ENCODE measurements around the gene CAMSAP1. TPM values are rescaled to one million over a fixed set of nuclear protein-coding genes. Genes with fewer than 3 reads are reported as not detected.

Gene CAMSAP1
- total and polyA plus RNA-seq, 11 donors, result 10.9 to 38.3 (median 19.9) TPM

- intact Hi-C loops (cut with DNase I), result no loop called here
- no peak overlapping the region for H3K4me3 ChIP-seq
- peaks cover 0 to 12% (median 0%) of the 10 kb centered on the region in 12 donors for H3K9me3 ChIP-seq
- TF ChIP-seq CTCF (IDR thresholded peaks at IDR 0.05), result no peak
- ATAC-seq (no peak), DNase-seq (no peak)
- H3K4me1 ChIP-seq, result peaks cover 0 to 19% (median 0%) of the 10 kb centered on the region in 12 donors
- peaks cover 0 to 86% (median 72%) of the 10 kb centered on the region in 9 donors for H3K36me3 ChIP-seq
- WGBS, 4 donors, result 94 to 95% (median 94%) methylated on average over 18 of the region's 18 CpGs
- H3K27me3 ChIP-seq, result no peaks in the 10 kb centered on the region
- no peak overlapping the region for H3K27ac ChIP-seq
Observed at GRCh38 chr9:135932656-135933055, 25.3 kb upstream of the CAMSAP1 start.

GRCh38 chr9:135931349-135931820 is 24.0 kb upstream of the CAMSAP1 start:
- H3K4me3 ChIP-seq, result no peak overlapping the region
- intact Hi-C loops (cut with DNase I), result no loop called here
- no peak for TF ChIP-seq POLR2A (IDR thresholded peaks at IDR 0.05)
- TF ChIP-seq CTCF (IDR thresholded peaks at IDR 0.05), result no peak
- peaks cover 0 to 73% (median 63%) of the 10 kb centered on the region in 9 donors for H3K36me3 ChIP-seq
- H3K27ac ChIP-seq, result no peak overlapping the region
- peaks cover 0 to 29% (median 2%) of the 10 kb centered on the region in 12 donors for H3K4me1 ChIP-seq
- H3K9me3 ChIP-seq, result peaks cover 0 to 5% (median 0%) of the 10 kb centered on the region in 12 donors
- no peak for DNase-seq
- 86 to 90% (median 90%) methylated on average over 25 to 31 of the region's 31 CpGs for WGBS, 4 donors
- no peaks in the 10 kb centered on the region for H3K27me3 ChIP-seq
- ATAC-seq, result no peak

- 91 to 99% (median 92%) methylated on average over 10 to 33 of the region's 33 CpGs for WGBS, 4 donors
- Histone ChIP-seq H3K4me3 (no peak overlapping the region), H3K36me3 (peaks cover 0 to 68% (median 58%) of the 10 kb centered on the region in 9 donors), H3K9me3 (no peaks in the 10 kb centered on the region), H3K4me1 (peaks cover 0 to 29% (median 2%) of the 10 kb centered on the region in 12 donors), H3K27me3 (no peaks in the 10 kb centered on the region), H3K27ac (no peak overlapping the region)
- intact Hi-C loops (cut with DNase I), result no loop called here
- no peak for TF ChIP-seq POLR2A (IDR thresholded peaks at IDR 0.05)
- no peak for TF ChIP-seq CTCF (IDR thresholded peaks at IDR 0.05)
- no peak for DNase-seq
- ATAC-seq, result no peak
Observed at GRCh38 chr9:135930446-135931345, 23.4 kb upstream of the CAMSAP1 start.

- no peak overlapping the region for H3K27ac ChIP-seq
Observed at GRCh38 chr9:135929656-135930445, 22.5 kb upstream of the CAMSAP1 start.

More at GRCh38 chr9:135929656-135930445, 22.5 kb upstream of the CAMSAP1 start:
- H3K4me3 ChIP-seq, result no peak overlapping the region
- H3K4me1 ChIP-seq, result peaks cover 0 to 29% (median 2%) of the 10 kb centered on the region in 12 donors
- intact Hi-C loops (cut with DNase I), result no loop called here
- no peaks in the 10 kb centered on the region for H3K9me3 ChIP-seq
- ATAC-seq (no peak), DNase-seq (no peak)
- WGBS, 4 donors, result 85 to 98% (median 88%) methylated on average over 9 to 21 of the region's 21 CpGs
- no peaks in the 10 kb centered on the region for H3K27me3 ChIP-seq
- H3K36me3 ChIP-seq, result peaks cover 0 to 62% (median 49%) of the 10 kb centered on the region in 9 donors
- no peak for TF ChIP-seq CTCF (IDR thresholded peaks at IDR 0.05)
- TF ChIP-seq POLR2A (IDR thresholded peaks at IDR 0.05), result no peak
